ENCODE measurements around the gene PHF10. TPM values are rescaled to one million over a fixed set of nuclear protein-coding genes. Genes with fewer than 3 reads are reported as not detected.
"Not testable (repeated sequence)": the region's sequence is repeated elsewhere in the genome, so short reads cannot be mapped to it uniquely, and the experiment has no call there.

Gene PHF10
- total RNA-seq: 10 to 100 TPM; 79.1 to 79.7 TPM

DNA sequence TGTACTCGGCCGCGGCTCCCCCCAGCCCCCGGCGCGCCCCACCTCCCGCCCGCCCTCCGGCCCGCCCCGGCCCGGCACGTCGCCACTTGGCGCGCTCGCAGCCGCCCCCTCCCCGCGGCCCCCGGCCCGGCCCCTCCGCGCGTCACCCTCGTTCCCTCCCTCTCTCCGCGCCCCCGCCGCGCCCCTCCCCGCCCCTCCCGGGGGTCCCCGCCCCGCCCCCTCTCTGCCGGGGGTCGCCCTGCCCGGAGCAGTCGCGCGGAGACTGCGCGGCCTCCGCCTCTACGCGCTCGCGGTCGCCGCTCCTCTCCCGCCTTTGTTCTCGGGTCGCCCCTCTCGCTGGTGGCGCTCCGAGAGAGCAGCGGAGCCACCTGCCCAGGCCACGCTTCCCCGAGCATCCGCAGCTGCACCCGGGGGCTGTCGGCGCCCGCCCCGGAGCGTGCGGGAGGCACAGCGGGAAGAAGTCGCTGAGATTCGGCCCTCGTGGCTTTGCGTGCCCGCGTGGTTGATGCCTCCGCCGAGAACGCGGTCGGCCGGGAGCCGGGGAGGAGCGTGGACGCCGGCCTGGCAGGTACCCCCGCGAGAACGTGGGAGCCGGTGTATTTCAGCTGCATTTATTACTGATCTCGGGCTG is at the start of gene PHF10:
Gene PHF10 (minus strand): TSS at position 7 of the 631 bp plus-strand sequence. CDS start 569 bp downstream, outside the sequence.
- peak within 1 kb of the TSS; percentile 94 for H3K4me3 Mint-ChIP-seq
- POLR2A ChIA-PET: interaction anchor here (0.8 to 7.8 kb wide), 11 partner anchors 10 to 28 kb away, joined by 3 to 95 read pairs (median 8); partner anchors contain the start of genes C6orf120, DYNLT2, ERMARD and WDR27
- no peaks in the 10 kb centered on the region for H3K27me3 Mint-ChIP-seq
- intact Hi-C loops (cut with micrococcal nuclease): no loop called here
- peak within 1 kb of the TSS; percentile 97 for H3K27ac Mint-ChIP-seq
- CTCF ChIA-PET: interaction anchor here (1.5 kb wide), 1 partner anchor 12 kb away, joined by 3 read pairs; no protein-coding TSS in a partner anchor
- DNase-seq: peak; percentile 64
- peaks cover 20% of the 10 kb centered on the region for H3K36me3 Mint-ChIP-seq (ENCODE audit: low read depth)
- ATAC-seq: peak; percentile 52
- no peaks in the 10 kb centered on the region for H3K9me3 Mint-ChIP-seq
- peaks cover 43% of the 10 kb centered on the region for H3K4me1 Mint-ChIP-seq (ENCODE audit: low read depth)
- TF ChIP-seq, protein P1, sequence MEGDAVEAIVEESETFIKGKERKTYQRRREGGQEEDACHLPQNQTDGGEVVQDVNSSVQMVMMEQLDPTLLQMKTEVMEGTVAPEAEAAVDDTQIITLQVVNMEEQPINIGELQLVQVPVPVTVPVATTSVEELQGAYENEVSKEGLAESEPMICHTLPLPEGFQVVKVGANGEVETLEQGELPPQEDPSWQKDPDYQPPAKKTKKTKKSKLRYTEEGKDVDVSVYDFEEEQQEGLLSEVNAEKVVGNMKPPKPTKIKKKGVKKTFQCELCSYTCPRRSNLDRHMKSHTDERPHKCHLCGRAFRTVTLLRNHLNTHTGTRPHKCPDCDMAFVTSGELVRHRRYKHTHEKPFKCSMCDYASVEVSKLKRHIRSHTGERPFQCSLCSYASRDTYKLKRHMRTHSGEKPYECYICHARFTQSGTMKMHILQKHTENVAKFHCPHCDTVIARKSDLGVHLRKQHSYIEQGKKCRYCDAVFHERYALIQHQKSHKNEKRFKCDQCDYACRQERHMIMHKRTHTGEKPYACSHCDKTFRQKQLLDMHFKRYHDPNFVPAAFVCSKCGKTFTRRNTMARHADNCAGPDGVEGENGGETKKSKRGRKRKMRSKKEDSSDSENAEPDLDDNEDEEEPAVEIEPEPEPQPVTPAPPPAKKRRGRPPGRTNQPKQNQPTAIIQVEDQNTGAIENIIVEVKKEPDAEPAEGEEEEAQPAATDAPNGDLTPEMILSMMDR (IDR thresholded peaks at IDR 0.05): no peak

DNA sequence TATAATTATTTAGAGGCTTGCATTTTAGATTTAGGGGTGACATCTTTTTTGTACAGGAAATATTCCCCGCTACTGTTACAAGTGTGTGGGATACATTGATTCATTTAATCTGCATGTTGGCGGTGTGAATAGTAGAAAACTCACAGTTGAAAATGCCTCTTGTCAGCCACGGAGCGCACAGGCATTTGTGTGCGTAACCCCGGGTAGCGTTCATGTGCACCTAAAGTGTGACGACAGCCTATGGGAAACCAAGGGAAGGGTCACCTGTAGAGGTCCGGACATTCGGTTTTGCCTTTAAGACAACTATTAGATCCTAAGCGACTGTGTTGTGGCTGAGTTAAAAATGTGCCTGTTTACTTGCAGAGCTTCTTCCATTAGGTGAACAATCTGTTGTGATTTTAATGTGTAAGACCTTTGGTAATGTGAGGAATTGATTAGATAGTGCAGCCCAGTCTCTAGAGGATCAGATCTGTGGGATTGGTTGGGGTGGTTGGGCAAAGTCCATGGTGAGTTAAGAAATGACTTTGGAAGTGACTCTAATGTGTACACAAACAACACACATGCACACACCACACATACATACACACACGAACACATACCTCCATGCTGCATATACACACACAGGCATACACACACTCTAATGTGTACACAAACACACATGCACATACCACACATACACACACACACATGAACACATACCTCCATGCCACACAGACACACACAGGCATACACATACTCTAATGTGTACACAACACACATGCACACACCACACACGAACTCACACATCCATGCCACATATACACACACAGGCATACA is 42.8 kb upstream of the PHF10 start:
- CTCF ChIA-PET: no interaction called here
- Mint-ChIP-seq H3K9me3 (no peaks in the 10 kb centered on the region), H3K4me3 (no peak overlapping the region), H3K27me3 (no peaks in the 10 kb centered on the region), H3K27ac (no peak overlapping the region), H3K36me3 (ENCODE audit: low read depth) (peaks cover 39% of the 10 kb centered on the region), H3K4me1 (ENCODE audit: low read depth) (no peaks in the 10 kb centered on the region)
- DNase-seq (no peak), ATAC-seq (no peak)
- TF ChIP-seq, protein P1 (IDR thresholded peaks at IDR 0.05): no peak
- POLR2A ChIA-PET: no interaction called here
- intact Hi-C loops (cut with micrococcal nuclease): no loop called here

DNA sequence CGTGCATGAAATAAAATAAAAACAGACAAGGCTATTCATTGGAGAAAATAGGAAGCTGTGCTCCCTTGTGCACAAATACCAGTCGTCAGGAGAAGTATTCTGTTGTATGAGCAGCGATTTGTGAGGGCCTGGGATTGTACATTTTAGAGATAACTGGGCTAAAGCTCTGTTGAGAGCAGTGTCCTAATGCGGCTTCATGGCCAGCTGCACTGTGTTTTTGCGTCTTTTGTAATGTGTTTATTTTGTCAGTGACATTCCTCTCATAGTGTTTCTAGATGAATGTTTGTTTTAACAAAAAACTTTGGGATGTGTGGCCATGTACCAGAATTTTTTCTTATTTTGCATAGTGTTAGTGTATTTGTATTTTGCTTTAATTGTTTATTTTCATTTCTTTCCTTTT is 41.9 kb upstream of the PHF10 start:
- intact Hi-C loops (cut with micrococcal nuclease): no loop called here
- Mint-ChIP-seq H3K4me1 (ENCODE audit: low read depth) (no peaks in the 10 kb centered on the region), H3K36me3 (ENCODE audit: low read depth) (peaks cover 34% of the 10 kb centered on the region), H3K27ac (no peak overlapping the region), H3K9me3 (no peaks in the 10 kb centered on the region), H3K27me3 (no peaks in the 10 kb centered on the region), H3K4me3 (no peak overlapping the region)
- TF ChIP-seq, protein P1 (IDR thresholded peaks at IDR 0.05): no peak
- CTCF ChIA-PET: no interaction called here
- ATAC-seq (no peak), DNase-seq (no peak)
- POLR2A ChIA-PET: no interaction called here

DNA sequence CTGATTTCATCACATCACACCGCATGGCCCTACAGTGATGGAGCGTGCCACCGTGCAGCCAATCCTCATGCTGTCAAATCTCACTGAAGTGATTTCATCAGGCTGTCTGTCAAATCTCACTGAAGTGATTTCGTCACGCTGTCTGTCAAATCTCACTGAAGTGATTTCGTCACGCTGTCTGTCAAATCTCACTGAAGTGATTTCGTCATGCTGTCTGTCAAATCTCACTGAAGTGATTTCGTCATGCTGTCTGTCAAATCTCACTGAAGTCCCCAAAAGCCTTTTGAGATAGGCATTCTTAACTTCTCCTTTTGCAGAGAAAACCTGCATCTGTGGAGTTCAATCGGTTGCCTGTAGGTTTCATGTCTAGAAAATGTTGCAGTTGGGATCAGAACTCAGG is 41.5 kb upstream of the PHF10 start:
- POLR2A ChIA-PET; H3K4me1 Mint-ChIP-seq (ENCODE audit: low read depth); H3K9me3 Mint-ChIP-seq; ATAC-seq; H3K27me3 Mint-ChIP-seq; DNase-seq; H3K27ac Mint-ChIP-seq; CTCF ChIA-PET; H3K4me3 Mint-ChIP-seq; intact Hi-C loops (cut with micrococcal nuclease): not testable (repeated sequence)
- H3K36me3 Mint-ChIP-seq (ENCODE audit: low read depth): peaks cover 36% of the 10 kb centered on the region

DNA sequence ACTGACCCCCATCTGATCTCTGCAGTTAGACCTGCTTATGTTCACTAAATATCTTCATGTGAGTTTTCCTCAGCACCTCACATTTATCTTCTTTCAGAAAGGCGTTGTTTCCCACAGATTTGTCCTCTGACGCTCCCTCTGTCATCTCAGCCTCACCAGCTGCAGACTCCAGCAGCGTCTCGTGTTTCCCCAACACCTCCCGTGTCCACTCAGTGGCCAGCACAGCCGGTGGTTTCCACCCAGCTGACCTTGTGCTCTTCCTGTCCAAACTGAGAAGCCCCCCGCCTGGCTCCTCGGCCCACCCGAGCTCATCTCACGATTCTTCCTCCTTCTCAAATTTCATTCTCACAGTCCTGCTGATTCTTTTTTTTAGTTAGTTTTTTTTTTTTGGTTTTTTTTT is 39.6 kb upstream of the PHF10 start:
- intact Hi-C loops (cut with micrococcal nuclease): no loop called here
- ChIA-PET CTCF (no interaction called here), POLR2A (interaction anchor here (0.7 to 1.8 kb wide), 2 partner anchors 10 to 385 kb away, joined by 3 to 4 read pairs; no protein-coding TSS in a partner anchor)
- ATAC-seq (no peak), DNase-seq (no peak)
- Mint-ChIP-seq H3K9me3 (no peaks in the 10 kb centered on the region), H3K27ac (no peak overlapping the region), H3K27me3 (no peaks in the 10 kb centered on the region), H3K4me3 (no peak overlapping the region), H3K4me1 (ENCODE audit: low read depth) (no peaks in the 10 kb centered on the region), H3K36me3 (ENCODE audit: low read depth) (peaks cover 50% of the 10 kb centered on the region)
- TF ChIP-seq, protein P1 (IDR thresholded peaks at IDR 0.05): no peak
